OCI-LY3 (cell line): ENCODE measurements around the gene ROR2.

Experiments
- EZH2phosphoT487 ChIP-seq: fragments of 200-600 bp; shearing (Covaris generic); IDR thresholded peaks from 2 replicates; pipeline ENCODE4 v1.6.1; 2018; ENCODE audit warnings: antibody characterized with exemption, mixed run types, low read depth
- TF ChIP-seq, protein P1 (sequence below): fragments of 200-600, 300-600 bp; sonication (generic); IDR thresholded peaks from 2 replicates; pipeline ENCODE4 v1.5.1; 2014; ENCODE audit warnings: antibody characterized with exemption, low read length, low read depth

DNA sequence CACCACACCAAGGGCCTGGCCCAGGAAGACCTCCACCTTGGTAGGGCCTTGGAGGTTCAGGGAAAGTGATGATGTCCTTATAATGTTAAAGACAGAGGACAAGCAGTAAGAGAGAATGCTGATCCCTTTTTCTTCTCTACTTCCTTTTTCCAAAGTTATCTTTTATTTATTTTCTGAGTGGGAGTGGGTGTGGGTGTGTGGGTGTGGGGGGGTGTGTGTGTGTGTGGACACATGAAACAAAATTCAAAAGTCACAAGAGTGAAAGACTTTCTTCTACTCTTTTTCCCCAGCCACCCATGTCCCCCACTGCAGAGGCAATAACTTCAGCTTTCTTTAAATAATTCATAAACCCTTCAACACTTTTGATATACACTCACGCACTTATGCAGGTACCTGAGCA is 70.8 kb downstream of the ROR2 start:
- TF ChIP-seq, protein P1, sequence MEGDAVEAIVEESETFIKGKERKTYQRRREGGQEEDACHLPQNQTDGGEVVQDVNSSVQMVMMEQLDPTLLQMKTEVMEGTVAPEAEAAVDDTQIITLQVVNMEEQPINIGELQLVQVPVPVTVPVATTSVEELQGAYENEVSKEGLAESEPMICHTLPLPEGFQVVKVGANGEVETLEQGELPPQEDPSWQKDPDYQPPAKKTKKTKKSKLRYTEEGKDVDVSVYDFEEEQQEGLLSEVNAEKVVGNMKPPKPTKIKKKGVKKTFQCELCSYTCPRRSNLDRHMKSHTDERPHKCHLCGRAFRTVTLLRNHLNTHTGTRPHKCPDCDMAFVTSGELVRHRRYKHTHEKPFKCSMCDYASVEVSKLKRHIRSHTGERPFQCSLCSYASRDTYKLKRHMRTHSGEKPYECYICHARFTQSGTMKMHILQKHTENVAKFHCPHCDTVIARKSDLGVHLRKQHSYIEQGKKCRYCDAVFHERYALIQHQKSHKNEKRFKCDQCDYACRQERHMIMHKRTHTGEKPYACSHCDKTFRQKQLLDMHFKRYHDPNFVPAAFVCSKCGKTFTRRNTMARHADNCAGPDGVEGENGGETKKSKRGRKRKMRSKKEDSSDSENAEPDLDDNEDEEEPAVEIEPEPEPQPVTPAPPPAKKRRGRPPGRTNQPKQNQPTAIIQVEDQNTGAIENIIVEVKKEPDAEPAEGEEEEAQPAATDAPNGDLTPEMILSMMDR = no peak
- TF ChIP-seq EZH2phosphoT487 = no peak
